GM12874 (cell line): ENCODE data around the gene TXNDC16.

Experiments
- TF ChIP-seq, protein P1 (sequence below): IDR thresholded peaks from 2 replicates; pipeline ENCODE4 v1.5.1; 2011; ENCODE audit warnings: low read depth, mild to moderate bottlenecking, control low read depth, low read length, moderate library complexity; ENCODE audit not compliant: insufficient read depth

The TXNDC16 gene

DNA sequence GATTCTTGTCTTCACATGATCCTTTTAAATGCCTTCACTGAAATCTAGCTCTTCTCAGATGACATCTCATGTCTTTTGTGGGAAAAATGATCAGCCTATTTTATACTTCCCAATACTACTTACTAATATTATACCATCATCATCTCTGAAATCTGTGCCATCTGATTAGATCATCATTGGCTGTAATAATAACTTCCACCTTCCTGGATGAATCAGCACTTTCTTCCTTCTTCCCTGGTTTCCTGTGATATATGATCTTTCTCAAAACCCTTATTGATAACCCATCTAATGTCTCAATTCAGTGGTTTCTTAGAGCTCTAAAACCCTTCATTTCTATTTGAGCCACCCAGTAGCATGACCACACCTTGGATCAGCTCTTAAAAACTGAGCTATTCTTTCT lies 31.2 kb upstream of the TXNDC16 start:
- TF ChIP-seq, protein P1, sequence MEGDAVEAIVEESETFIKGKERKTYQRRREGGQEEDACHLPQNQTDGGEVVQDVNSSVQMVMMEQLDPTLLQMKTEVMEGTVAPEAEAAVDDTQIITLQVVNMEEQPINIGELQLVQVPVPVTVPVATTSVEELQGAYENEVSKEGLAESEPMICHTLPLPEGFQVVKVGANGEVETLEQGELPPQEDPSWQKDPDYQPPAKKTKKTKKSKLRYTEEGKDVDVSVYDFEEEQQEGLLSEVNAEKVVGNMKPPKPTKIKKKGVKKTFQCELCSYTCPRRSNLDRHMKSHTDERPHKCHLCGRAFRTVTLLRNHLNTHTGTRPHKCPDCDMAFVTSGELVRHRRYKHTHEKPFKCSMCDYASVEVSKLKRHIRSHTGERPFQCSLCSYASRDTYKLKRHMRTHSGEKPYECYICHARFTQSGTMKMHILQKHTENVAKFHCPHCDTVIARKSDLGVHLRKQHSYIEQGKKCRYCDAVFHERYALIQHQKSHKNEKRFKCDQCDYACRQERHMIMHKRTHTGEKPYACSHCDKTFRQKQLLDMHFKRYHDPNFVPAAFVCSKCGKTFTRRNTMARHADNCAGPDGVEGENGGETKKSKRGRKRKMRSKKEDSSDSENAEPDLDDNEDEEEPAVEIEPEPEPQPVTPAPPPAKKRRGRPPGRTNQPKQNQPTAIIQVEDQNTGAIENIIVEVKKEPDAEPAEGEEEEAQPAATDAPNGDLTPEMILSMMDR: no peak

DNA sequence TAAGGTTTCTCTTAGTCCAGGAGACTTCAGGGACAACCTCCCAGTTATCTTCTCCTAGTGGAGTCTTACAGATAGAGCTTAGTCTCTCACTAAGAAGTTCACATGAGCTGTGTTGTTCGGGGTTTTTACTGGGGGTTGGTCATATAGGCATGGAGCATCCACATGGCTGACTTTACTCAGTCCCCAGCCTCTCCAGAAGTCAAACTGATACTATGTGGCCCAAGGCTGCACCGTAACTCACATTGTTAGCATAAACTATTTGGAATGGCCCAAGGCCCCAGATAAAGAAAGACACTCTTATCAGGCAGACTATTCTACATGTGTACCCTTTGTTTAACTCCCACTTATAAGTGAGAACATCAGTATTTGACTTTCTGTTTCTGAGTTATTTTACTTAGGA lies 23.6 kb upstream of the TXNDC16 start:
- TF ChIP-seq, protein P1: no peak

DNA sequence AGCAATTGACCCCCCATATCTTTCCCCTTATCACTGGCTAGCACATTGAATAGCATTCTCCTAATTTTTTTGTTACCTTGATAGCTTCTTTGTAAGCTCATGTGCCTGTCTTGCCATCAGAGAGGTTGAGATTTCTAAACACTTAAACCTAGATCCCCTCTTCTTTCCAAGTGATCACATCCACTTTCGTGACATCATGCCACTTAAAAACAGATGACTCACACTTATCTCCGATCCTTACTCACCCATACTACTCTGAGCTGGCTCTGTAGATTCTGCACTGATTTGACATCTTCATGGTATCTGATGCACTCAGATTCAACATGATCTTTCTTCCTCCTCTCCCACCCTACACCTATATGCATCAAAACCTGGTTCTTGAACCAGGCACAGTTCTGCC lies 10.8 kb upstream of the TXNDC16 start:
- TF ChIP-seq, protein P1: no peak

DNA sequence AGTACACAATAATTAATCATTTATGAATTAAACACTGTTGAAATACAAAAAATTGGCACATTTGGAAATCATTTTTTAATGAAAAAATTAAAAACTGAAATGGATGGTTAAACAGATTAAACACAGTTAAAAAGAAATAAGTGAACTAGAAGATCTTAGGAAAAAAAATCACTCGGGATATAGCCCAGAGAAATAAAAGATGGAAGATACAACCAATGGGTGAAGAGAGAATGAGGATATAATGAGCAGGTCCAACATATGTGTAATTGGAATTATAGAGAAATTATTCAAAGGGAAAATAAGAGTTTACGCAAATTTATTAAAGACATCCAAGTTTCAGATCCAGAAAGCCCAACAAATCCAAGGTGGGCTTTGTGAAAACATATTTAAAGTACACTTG lies 6.4 kb upstream of the TXNDC16 start:
- TF ChIP-seq, protein P1: no peak

DNA sequence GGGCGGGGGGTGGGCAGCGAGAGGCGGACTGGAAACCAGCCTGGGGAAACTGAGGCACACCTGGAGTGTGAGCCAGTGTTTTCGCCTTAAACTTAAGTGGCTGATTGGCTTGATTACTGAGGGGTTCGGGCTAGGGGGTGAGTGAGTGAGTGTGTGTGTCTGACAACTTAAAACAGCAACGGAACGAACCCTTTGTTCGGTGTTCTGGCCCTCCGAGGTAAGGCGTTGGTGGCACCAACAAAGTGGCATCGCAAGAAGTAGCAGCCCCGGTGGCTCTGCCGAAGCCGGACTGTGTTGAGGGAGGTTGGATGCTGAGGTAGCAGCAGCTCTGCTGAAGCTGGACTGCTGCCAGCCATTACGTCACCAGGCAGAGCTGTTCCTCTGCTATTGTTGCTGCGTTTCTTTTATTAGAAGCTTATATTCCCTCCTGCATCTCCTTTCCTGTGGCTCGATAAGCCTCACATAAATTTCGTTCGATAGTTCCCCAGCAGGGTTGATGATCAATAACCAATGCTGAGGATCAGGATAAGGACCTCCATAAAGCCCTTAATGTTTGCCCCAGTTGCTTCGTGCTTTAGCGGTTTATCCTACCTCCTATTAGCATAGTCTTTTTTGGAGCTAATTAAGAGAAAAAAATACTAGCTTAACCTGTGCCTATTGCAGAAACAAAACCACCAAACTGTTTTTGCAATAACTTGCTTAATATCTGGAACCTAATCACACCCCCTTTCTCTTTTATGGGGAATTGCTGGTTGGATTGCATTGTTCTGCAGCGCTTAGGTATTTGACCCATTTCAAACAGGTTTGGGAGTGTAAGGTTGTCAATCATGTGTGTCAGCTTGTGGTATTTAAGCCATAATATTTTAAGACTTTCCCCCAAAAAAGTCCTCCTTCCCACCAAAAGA lies 1.6 kb upstream of the TXNDC16 start:
- TF ChIP-seq, protein P1: no peak

DNA sequence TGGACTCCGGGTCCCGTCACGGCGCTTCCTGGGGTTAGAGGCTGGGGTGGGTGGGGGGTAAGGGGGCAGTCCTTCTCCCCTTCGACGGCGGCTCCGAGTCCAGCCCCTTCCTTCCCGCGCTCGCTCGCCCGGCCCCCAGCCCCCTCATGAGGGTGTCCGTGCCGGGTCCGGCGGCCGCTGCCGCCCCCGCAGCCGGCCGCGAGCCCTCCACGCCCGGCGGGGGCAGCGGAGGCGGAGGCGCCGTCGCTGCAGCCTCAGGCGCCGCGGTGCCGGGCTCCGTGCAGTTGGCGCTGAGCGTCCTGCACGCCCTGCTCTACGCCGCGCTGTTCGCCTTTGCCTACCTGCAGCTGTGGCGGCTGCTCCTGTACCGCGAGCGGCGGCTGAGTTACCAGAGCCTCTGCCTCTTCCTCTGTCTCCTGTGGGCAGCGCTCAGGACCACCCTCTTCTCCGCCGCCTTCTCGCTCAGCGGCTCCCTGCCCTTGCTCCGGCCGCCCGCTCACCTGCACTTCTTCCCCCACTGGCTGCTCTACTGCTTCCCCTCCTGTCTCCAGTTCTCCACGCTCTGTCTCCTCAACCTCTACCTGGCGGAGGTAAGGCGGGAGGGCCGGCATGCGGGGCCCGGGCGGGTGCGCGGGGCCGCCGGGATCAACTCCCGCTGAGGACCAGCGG lies 831 bp upstream of the TXNDC16 start:
- TF ChIP-seq, protein P1: no peak

DNA sequence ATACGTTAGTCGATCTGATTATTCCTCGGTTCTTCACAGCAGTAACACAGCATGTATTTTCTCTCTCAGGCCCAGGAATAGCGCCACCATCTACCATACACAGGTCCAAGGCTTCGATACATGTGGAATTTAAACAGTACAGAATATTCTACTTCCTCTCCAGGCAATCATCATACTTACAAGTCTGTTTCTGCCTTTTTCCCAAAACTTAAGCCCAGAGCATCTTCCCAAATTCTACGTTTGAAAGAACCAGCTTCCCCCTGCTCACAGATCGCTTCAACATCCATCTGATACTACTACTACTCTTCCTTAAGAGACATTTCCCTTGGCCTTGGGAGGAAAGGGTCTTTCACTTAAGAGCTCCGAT lies 626 bp downstream of the TXNDC16 start:
- TF ChIP-seq, protein P1: peak; percentile 28; the same call in 1 of the 2 replicates
